Endothelial cell of umbilical vein (primary cell): ENCODE data around the gene LILRA6. TPM values are rescaled to one million over a fixed set of nuclear protein-coding genes. Genes with fewer than 3 reads are reported as not detected.
"Not testable (repeated sequence)": the region's sequence is repeated elsewhere in the genome, so short reads cannot be mapped to it uniquely, and the experiment has no call there.

ENCODE experiments used
- BruUV-seq: library from RNA; stranded (reverse); fragments of 400-500 nt; replicated peaks from 2 replicates; lab custom pipeline; 2021; lab: Mats Ljungman, UMichigan
- CTCF ChIA-PET: fragments of 300-600, 350-600 bp; sonication (Branson Sonifier 250); formaldehyde crosslinking; loops from one replicate; lab custom pipeline; 2021; ENCODE audit warnings: antibody characterized with exemption, inconsistent platforms; lab: Charles Lee
- POLR2A ChIA-PET: fragments of 300-600, 350-600 bp; sonication (Branson Sonifier 250); formaldehyde crosslinking; loops from one replicate; lab custom pipeline; 2021; ENCODE audit warnings: antibody characterized with exemption, inconsistent platforms; lab: Charles Lee
- DNase-seq: peaks from one replicate; pipeline ENCODE4 v3.0.0-alpha.2; 2011; ENCODE audit warnings: low read depth, low spot score
- FAIRE-seq: peaks from 2 replicates; lab custom pipeline; 2011; peaks lifted over from hg19 to GRCh38; lab: Jason Lieb, UNC
- H2AFZ ChIP-seq: 2 replicates; pipeline ENCODE4 v1.6.0; 2012; ENCODE audit warnings: low read depth, low read length, control low read depth, inconsistent platforms
- H3K27ac ChIP-seq: 2 replicates; pipeline ENCODE4 v1.5.1; 2011; ENCODE audit warnings: low read depth, mild to moderate bottlenecking, control low read depth, low read length, moderate library complexity; ENCODE audit not compliant: insufficient read depth
- H3K27me3 ChIP-seq, 2 experiments: 2 replicates each; pipeline versions ENCODE4 v1.6.0 to v1.6.1; 2011; ENCODE audit warnings: low read length in 2 of 2, mixed read lengths in 1 of 2; ENCODE audit not compliant: control insufficient read depth in 2 of 2, insufficient read depth in 2 of 2
- H3K36me3 ChIP-seq, 2 experiments: 2 replicates in 1 of 2; 3 replicates in 1 of 2; pipeline ENCODE4 v1.5.1; 2011; ENCODE audit warnings: low read length in 2 of 2, mild to moderate bottlenecking in 1 of 2, moderate library complexity in 1 of 2; ENCODE audit not compliant: control insufficient read depth in 2 of 2, insufficient read depth in 2 of 2; ENCODE audit errors: extremely low read depth in 1 of 2
- H3K4me1 ChIP-seq: 3 replicates; pipeline ENCODE4 v1.5.1; 2011; ENCODE audit warnings: mild to moderate bottlenecking, low read length; ENCODE audit not compliant: control insufficient read depth, insufficient read depth; ENCODE audit errors: extremely low read depth
- H3K4me2 ChIP-seq: 2 replicates; pipeline ENCODE4 v1.6.1; 2011; ENCODE audit warnings: low read length, control low read depth, mixed read lengths; ENCODE audit not compliant: insufficient read depth
- H3K4me3 ChIP-seq, 3 experiments: fragments of 200-600 bp in 1 of 3; sonication (generic), shearing (Covaris generic) in 1 of 3; replicated peaks in 1 of 3; 2 replicates each; pipeline ENCODE4 v1.5.1; 2011 to 2016; ENCODE audit warnings: control low read depth in 3 of 3, low read length in 3 of 3, mild to moderate bottlenecking in 2 of 3, inconsistent platforms in 1 of 3, low read depth in 1 of 3, moderate library complexity in 1 of 3; ENCODE audit not compliant: insufficient read depth in 1 of 3
- H3K79me2 ChIP-seq: 2 replicates; pipeline ENCODE4 v1.6.0; 2012; ENCODE audit warnings: low read length, inconsistent platforms; ENCODE audit not compliant: control insufficient read depth, insufficient read depth
- H3K9ac ChIP-seq: replicated peaks from 2 replicates; pipeline ENCODE3; 2011; ENCODE audit warnings: low read length, control low read depth; ENCODE audit not compliant: insufficient read depth; ENCODE audit errors: extremely low read depth
- H3K9me1 ChIP-seq: replicated peaks from 3 replicates; pipeline ENCODE4 v1.6.0; 2011; ENCODE audit warnings: mild to moderate bottlenecking, low read length; ENCODE audit not compliant: control insufficient read depth, insufficient read depth; ENCODE audit errors: extremely low read depth
- H3K9me3 ChIP-seq: replicated peaks from 2 replicates; pipeline ENCODE4 v1.5.1; 2012; ENCODE audit warnings: low read length, inconsistent platforms; ENCODE audit not compliant: control insufficient read depth, insufficient read depth
- H4K20me1 ChIP-seq: replicated peaks from 2 replicates; pipeline ENCODE3; 2011; ENCODE audit warnings: mild to moderate bottlenecking, low read length; ENCODE audit not compliant: control insufficient read depth, insufficient read depth; ENCODE audit errors: extremely low read depth
- dilution Hi-C: fragments of 300-500 bp; cut with MboI; formaldehyde crosslinking; loops from one replicate; pipeline ENCODE4 v1.15.0; 2019; ENCODE audit warnings: low sequenced_read_pairs; ENCODE audit not compliant: extremely low pct_ligation_motif_present
- intact Hi-C: fragments of 100-400 bp; cut with micrococcal nuclease; formaldehyde crosslinking; loops from one replicate; pipeline ENCODE4 v1.10.0; 2022
- polyA plus RNA-seq, 4 experiments: library from polyadenylated mRNA; depleted of rRNA in 3 of 4; stranded (reverse) in 3 of 4; unstranded in 1 of 4; fragments of >200 nt; gene quantifications; 2 replicates each; pipeline versions ENCODE4 v1.2.1 to v1.2.3, GENCODE V29; 2011 to 2012; ENCODE audit warnings: missing spikeins in 1 of 4
- total RNA-seq: library from RNA; stranded (reverse); gene quantifications from 2 replicates; pipeline ENCODE4 v1.2.3, GENCODE V29; 2021

The LILRA6 gene
- total and polyA plus RNA-seq, 2 donors (not counting 3 experiments of a cell fraction or from before 2014, with no cell fraction given), result not detected

- POLR2A ChIA-PET, H3K27me3 ChIP-seq, H2AFZ ChIP-seq, H3K4me1 ChIP-seq, H3K4me2 ChIP-seq, H4K20me1 ChIP-seq, H3K27ac ChIP-seq, DNase-seq, H3K9me1 ChIP-seq, BruUV-seq, H3K4me3 ChIP-seq, CTCF ChIA-PET, H3K9ac ChIP-seq, H3K79me2 ChIP-seq, H3K9me3 ChIP-seq, H3K36me3 ChIP-seq, dilution Hi-C loops: not testable (repeated sequence)
- intact Hi-C loops, result loop anchor here (2.0 kb wide), 1 partner anchor 18 kb away; the partner anchor contains the start of gene LILRB3
- peak; percentile 48 for FAIRE-seq
These were observed 1.9 kb downstream of the LILRA6 start for GRCh38 chr19:54240372-54241336.

GRCh38 chr19:54239491-54240371, 2.9 kb downstream of the LILRA6 start:
- FAIRE-seq, result not testable (repeated sequence)

More at GRCh38 chr19:54239491-54240371, 2.9 kb downstream of the LILRA6 start:
- intact Hi-C loops, result loop anchor here (2.0 kb wide), 1 partner anchor 17 kb away; the partner anchor contains the start of gene LILRB3
- DNase-seq, H3K4me3 ChIP-seq, H4K20me1 ChIP-seq, POLR2A ChIA-PET, H3K27ac ChIP-seq, dilution Hi-C loops, BruUV-seq, H3K79me2 ChIP-seq, H3K9ac ChIP-seq, CTCF ChIA-PET, H3K4me1 ChIP-seq, H3K4me2 ChIP-seq, H3K9me3 ChIP-seq, H3K9me1 ChIP-seq, H3K36me3 ChIP-seq, H2AFZ ChIP-seq: not testable (repeated sequence)
- peaks cover 0 to 11% of the 10 kb centered on the region in 2 experiments for H3K27me3 ChIP-seq
